Measurements from ENCODE around the gene PCNT. TPM values are rescaled to one million over a fixed set of nuclear protein-coding genes. Genes with fewer than 3 reads are reported as not detected.
A peak's percentile ranks its signal among the peaks of the same experiment; 100 is the strongest.

The PCNT gene
- total and polyA plus RNA-seq, 2 of the 8 experiments (the other 6 are each of a cell fraction or from before 2014, with no cell fraction given): 9.9 to 45.1 TPM

GRCh38 chr21:46316708-46317324, 7.1 kb upstream of the PCNT start:
- Histone ChIP-seq H2AFZ (ENCODE audit: low read length) (no peak overlapping the region), H3K27ac (ENCODE audit: low read depth, low read length) (no peak overlapping the region), H3K9ac (replicated peaks in 1 of 4; ENCODE audit: extremely low read depth in 1 of 4, low read depth in 3 of 4, low read length in 3 of 4) (no peak overlapping the region), H2BK5ac (ENCODE audit: low read depth, low read length) (no peak overlapping the region), H3K9me3 (ENCODE audit: insufficient read depth in 2 of 2, low read depth in 1 of 2, low read length in 1 of 2) (no peaks in the 10 kb centered on the region), H3K18ac (ENCODE audit: extremely low read depth, low read length) (no peak overlapping the region), H2BK20ac (ENCODE audit: low read length) (no peak overlapping the region), H2AK5ac (ENCODE audit: low read depth, low read length) (no peak overlapping the region), H2BK15ac (ENCODE audit: low read length) (0 out of 2 replicates have a peak overlapping the region, but pooled peaks have one; percentile 72), H3K36me3 (ENCODE audit: control insufficient read depth in 2 of 4, insufficient read depth in 4 of 4, low read length in 3 of 4) (peaks cover 0 to 11% (median 7%) of the 10 kb centered on the region in 4 experiments; a peak in 5 of 8 replicates), H3K56ac (replicated peaks; ENCODE audit: insufficient read length, low read depth, low read length) (no peak overlapping the region), H2BK12ac (ENCODE audit: low read depth, low read length) (no peak overlapping the region), H4K8ac (ENCODE audit: extremely low read depth, insufficient read depth, low read length) (no peak overlapping the region), H3K4me3 (ENCODE audit: extremely low read depth in 1 of 4, insufficient read depth in 2 of 4, low read depth in 3 of 4, low read length in 4 of 4) (no peak overlapping the region), H3K79me1 (ENCODE audit: low read depth, low read length) (peaks cover 3% of the 10 kb centered on the region; the same call in 1 of the 2 replicates), H4K91ac (replicated peaks; ENCODE audit: insufficient read length, low read length) (no peak overlapping the region), H3K23ac (ENCODE audit: insufficient read length) (no peak overlapping the region), H3K14ac (ENCODE audit: insufficient read length) (no peak overlapping the region), H3K4me2 (ENCODE audit: insufficient read depth in 1 of 2, low read depth in 2 of 2, low read length in 2 of 2) (no peak overlapping the region), H3K27me3 (replicated peaks in 1 of 4; ENCODE audit: control insufficient read depth in 3 of 4, extremely low read depth in 1 of 4, insufficient read depth in 3 of 4, low read length in 3 of 4) (no peaks in the 10 kb centered on the region), H3K79me2 (ENCODE audit: control insufficient read depth in 1 of 2, insufficient read depth in 2 of 2, low read length in 2 of 2) (peaks cover under 1 to 17% of the 10 kb centered on the region in 2 experiments; a peak in 3 of 4 replicates), H3K4me1 (replicated peaks in 1 of 4; ENCODE audit: control insufficient read depth in 3 of 4, insufficient read depth in 4 of 4, low read length in 3 of 4) (peaks cover 0 to 16% (median 11%) of the 10 kb centered on the region in 4 experiments; a peak in 6 of 7 replicates), H3K23me2 (ENCODE audit: low read depth, low read length) (peaks cover under 1% of the 10 kb centered on the region; the same call in 1 of the 2 replicates), H2BK120ac (replicated peaks; ENCODE audit: low read depth, low read length) (no peak overlapping the region), H4K5ac (ENCODE audit: insufficient read length, low read depth, low read length) (no peak overlapping the region), H4K20me1 (replicated peaks in 1 of 2; ENCODE audit: control insufficient read depth in 1 of 2, insufficient read depth in 2 of 2, low read length in 2 of 2) (peaks cover 7 to 26% of the 10 kb centered on the region in 2 experiments), H3K4ac (replicated peaks; ENCODE audit: insufficient read length, low read depth, low read length) (no peak overlapping the region)
- 92% methylated on average over 14 of the region's 14 CpGs; no CpG with 5 or more reads in 1 of the 2 experiments for WGBS, 2 experiments (ENCODE audit: extremely low coverage in 1 of 2, insufficient coverage in 1 of 2, insufficient read length in 1 of 2, insufficient replicate concordance in 2 of 2, low coverage in 1 of 2, low lambda C conversion rate in 2 of 2, missing lambda C conversion rate in 1 of 2)
- CTCF ChIA-PET (ENCODE audit: partially characterized antibody): interaction anchor here (0.9 to 1.4 kb wide), 2 partner anchors 9 to 13 kb away, joined by 3 to 4 read pairs; a partner anchor contains a TSS
- no peak for FAIRE-seq
- DNase-seq (ENCODE audit: low read depth in 1 of 2, low spot score in 2 of 2): no peak
- POLR2A ChIA-PET (ENCODE audit: partially characterized antibody): interaction anchor here (1.0 to 4.5 kb wide), 5 partner anchors 10 to 101 kb away, joined by 3 to 22 read pairs (median 8); partner anchors contain the start of genes MCM3AP and YBEY
- TF ChIP-seq TEAD4 (IDR thresholded peaks at IDR 0.05; ENCODE audit: low read depth, low read length) (no peak), SIN3A (conservative IDR thresholded peaks at IDR 0.05 in 1 of 2, IDR thresholded peaks at IDR 0.05 in 1 of 2; ENCODE audit: low read depth in 1 of 2, low read length in 2 of 2) (no peak), SIX5 (IDR thresholded peaks at IDR 0.05; ENCODE audit: low read depth, low read length) (no peak), TBP (IDR thresholded peaks at IDR 0.05; ENCODE audit: low read depth, low read length) (no peak), BCL11A (IDR thresholded peaks at IDR 0.05; ENCODE audit: low read depth in 2 of 2, low read length in 2 of 2) (no peak), EGR1 (IDR thresholded peaks at IDR 0.05; ENCODE audit: borderline replicate concordance, low read depth, low read length) (no peak), KDM1A (IDR thresholded peaks at IDR 0.05; ENCODE audit: borderline replicate concordance, low read length) (no peak), TCF12 (IDR thresholded peaks at IDR 0.05; ENCODE audit: low read depth, low read length) (no peak), NANOG (IDR thresholded peaks at IDR 0.05; ENCODE audit: insufficient read depth, low read depth, low read length, poor library complexity, severe bottlenecking) (no peak), CEBPB (IDR thresholded peaks at IDR 0.05; ENCODE audit: low read depth, low read length) (no peak), HDAC6 (IDR thresholded peaks at IDR 0.05; ENCODE audit: low read depth, low read length) (no peak), MAX (IDR thresholded peaks at IDR 0.05) (no peak)
